Measurements from ENCODE around the gene SYK.
A peak's percentile ranks its signal among the peaks of the same experiment; 100 is the strongest.
"Not testable (repeated sequence)": the region's sequence is repeated elsewhere in the genome, so short reads cannot be mapped to it uniquely, and the experiment has no call there.

The SYK gene

DNA sequence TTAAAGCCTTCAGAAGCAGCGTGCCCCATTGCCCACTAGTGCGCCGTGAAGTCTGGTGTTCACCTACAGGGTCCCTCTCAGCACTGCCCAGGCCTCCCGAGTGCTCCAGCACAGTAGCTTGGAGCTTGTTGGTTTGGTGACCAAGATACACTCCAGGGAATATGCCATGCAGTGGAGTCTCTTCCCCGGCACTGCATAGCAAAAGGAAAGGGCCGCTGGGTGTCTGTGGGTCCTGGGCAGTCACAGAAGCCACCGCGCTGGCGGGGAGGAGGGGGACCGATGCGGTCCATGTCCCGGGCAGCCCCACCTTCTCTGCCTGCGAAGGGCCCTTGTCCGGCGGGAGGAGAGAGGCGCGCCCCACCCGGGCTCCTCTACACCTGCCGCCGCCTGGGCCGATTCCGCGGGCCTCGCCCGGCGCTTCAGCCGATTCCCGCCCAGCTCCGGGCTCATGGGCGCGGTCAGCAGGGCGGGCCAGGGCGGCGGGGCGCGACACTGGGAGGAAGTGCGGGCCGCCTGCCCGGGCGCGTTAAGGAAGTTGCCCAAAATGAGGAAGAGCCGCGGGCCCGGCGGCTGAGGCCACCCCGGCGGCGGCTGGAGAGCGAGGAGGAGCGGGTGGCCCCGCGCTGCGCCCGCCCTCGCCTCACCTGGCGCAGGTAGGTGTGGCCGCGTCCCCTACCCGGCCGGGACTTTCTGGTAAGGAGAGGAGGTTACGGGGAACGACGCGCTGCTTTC lies at the start of gene SYK:
TSS of gene SYK (plus strand) at position 579 of the 732 bp plus-strand sequence. CDS start 42,080 bp downstream, outside the sequence.
- DNase-seq: peak; percentile 36 to 59

DNA sequence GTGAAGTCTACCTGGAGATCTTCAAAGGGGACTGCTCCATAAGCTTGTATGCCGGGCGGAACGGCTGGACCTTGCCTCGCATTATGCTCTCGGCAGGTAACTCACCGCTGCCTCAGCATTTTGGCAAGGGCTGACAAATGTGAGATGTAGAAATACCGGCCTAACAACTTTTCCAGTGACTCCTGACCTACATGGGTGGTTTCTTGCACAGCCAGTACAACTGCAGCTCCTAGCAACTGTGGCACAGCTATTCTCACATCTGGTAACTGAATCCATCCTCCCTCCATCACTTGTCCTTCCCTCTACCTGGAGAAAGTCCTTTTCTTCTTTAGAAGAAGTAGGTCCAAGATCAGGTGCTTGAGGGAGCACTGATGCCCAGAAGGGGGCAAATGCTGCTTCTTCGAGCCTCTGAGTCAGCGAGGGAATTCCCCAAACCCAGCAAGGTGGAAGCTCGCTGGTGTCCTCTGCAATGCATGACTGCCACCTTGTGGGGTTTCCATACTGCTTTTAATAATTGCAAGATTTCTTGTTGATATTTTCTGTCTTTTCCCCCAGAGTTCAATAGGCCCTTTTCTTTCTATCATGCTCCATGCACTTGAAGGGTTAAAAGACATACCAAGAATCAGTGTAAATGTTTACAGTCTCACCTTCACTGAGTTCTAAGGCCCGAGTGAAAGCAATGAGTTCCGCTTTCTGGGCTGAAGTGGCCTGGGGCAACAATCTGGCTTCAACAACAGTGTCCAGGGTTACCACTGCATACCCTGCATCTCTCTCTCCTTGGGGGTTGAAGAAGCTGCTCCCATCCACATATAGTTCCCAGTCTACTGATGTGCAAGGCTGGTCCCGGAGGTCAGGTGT lies 45.9 kb upstream of the SYK start:
- peak in 1 of 2 donors; percentile 37 for DNase-seq

DNA sequence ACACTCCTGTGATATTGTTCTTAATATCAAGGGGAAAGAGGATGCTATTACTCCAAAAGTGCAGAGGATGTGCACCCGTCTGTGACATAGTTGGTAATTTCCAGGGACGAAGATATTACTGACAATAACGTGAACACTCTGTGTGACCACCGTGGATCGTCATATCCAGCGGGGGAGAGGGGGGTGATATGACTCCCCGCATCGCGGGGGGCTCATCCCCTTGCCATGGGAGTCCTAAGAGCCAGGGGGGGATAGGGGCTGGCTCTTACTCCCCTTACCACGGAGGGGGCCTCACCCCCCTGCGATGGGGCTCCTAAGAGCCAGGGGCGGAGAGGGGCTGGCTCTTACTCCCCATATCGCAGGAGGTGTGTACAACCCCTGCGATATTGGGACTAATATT lies 41.0 kb upstream of the SYK start:
- not testable (repeated sequence) for DNase-seq

GRCh38 chr9:90766731-90767130 lies 34.9 kb upstream of the SYK start:
- DNase-seq: no peak

- DNase-seq: no peak
These were observed 34.0 kb upstream of the SYK start for GRCh38 chr9:90767523-90768100.

DNA sequence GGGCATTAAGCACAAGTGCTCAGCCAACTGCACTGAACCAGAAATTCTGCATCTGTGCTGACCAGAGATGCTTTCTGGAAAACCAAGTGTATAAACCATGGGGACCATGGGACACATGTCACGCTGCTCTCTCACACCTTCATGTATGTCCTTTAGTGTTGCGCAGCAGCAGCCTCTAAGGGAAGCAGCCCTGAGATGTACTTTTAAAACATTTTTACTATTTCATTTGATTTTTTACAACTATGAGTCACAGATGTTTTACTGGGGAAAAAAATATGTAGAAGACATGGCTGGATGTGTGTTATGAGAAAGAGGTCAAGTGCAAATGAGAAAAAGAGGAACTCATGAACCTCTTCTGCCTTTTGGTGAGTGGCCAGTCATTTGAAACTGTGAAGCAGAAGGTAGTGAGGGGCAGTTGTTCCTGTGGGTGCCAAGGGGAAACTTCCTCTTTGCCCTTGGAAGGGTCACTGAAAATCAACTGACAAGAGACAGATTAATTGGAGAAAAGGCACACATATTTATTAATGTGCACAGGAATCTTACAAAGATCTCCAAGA lies 31.4 kb upstream of the SYK start:
- DNase-seq: peak in 1 of 2 donors; percentile 20

- DNase-seq: no peak
These were observed 30.7 kb upstream of the SYK start for GRCh38 chr9:90770927-90771326.

- no peak for DNase-seq
These were observed 29.2 kb upstream of the SYK start for GRCh38 chr9:90772386-90772785.

GRCh38 chr9:90773617-90774016 lies 28.0 kb upstream of the SYK start:
- no peak for DNase-seq

- DNase-seq: no peak
These were observed 27.5 kb upstream of the SYK start for GRCh38 chr9:90774071-90774470.

DNA sequence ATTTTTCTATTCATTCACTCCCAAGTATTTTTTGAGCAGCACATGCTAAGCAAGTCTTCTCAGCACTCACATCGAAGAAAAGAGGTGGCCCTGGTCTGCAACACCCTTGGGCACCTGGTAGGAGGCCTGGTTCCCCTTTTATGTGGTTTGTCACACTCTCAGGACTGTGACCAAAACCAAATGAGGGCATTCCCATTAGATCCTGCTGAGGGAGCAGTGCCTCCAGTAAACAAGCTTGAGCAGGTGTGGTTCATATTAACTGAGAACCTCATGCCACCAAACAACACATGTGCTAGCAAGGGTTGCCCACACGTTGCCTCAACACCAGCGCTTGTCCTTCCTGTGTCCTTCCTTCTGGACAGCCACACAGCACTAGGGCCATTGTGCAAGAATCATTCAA lies 26.9 kb upstream of the SYK start:
- no peak for DNase-seq

DNA sequence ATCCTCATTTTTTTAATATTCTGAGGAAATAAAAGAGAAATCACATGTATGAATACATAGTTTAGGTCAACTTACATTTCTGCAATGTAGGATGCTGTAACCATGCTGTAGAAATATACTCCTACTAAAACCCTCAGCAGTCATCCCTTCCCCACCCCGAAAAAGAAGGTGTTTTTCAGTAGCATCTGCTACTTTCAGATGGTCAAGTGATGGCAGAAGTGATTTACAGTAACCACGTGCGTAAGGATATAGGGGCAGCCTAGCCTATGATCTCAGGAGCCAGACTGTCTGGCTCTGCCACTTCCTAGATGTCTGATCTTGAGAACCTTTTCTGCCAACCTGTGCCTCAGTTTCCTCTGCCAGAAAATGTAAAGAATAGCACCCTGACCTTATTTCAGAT lies 26.0 kb upstream of the SYK start:
- no peak for DNase-seq

DNA sequence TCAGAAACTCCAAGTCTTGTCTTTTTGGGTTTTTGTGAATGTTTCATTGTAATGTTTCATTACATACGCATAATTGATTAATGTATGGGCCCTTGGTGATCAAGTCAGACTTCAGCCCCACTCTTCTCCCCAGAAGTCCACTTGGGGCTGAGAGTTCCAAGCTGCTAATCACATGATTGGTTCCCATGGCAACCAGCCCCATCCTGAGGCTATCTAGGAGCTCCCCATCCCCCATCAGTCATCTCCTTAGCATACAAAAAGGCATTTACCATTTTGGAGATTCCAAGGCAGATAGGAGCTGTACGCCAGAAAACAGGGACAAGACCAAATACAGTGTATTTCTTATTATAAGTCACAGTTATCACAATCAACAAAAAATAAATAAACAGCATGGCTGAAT lies 22.9 kb upstream of the SYK start:
- DNase-seq: no peak

DNA sequence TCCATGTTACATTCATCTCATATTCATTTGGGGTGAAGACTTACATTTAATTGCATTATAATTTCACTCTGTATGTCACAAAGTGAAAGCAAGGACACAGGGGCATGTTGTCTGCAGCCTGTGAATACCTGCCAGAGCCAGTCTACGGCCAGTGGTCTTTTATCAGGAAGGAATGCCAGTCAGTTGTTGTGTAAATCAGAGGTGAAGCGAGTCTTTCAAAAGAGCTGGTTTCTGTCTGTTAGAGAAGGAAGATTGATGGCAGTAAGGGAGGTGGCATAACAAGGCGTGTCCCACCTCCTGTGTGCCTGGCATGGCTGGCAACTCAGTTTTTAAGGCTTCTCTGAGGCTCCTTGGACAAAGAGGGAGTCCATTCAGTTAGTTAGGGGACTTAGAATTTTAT lies 18.1 kb upstream of the SYK start:
- DNase-seq: no peak

- DNase-seq: no peak
These were observed 17.7 kb upstream of the SYK start for GRCh38 chr9:90783964-90784363.

DNA sequence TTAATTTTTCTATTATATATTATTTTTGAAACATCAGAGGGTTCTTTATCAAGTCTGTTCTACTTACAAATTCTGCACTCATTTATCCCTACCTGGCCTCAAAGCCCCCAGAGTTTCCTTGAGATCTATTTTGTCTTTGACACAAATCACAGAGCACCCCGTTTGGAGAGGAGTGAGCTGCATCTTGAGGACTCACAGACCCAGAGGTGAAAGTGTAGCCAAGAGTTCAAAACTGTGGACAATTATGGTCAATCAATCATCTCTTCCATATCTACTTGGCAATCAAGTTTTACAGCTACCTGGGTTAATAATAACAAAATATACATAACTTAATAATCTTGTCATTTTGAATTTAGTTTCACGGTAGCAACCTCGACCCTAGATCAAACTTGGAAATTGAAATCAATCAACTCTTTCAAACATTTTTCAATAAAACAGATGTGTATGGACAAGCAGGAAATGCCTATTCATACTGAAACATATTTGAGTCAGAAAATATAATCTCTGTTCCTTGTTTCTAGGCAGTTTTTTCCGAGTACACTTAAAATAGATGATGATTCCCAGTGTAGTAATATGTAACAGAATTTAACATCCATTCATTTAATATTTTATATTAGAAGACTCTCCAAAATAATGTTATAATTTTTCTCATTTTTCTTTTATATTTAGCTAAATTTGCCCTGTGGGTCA lies 13.7 kb upstream of the SYK start:
- no peak for DNase-seq

- not testable (repeated sequence) for DNase-seq
These were observed 13.1 kb upstream of the SYK start for GRCh38 chr9:90788527-90788926.

- DNase-seq: no peak
These were observed 12.2 kb upstream of the SYK start for GRCh38 chr9:90789408-90789807.

GRCh38 chr9:90789862-90790261 lies 11.8 kb upstream of the SYK start:
- no peak for DNase-seq

GRCh38 chr9:90793024-90793423 lies 8.6 kb upstream of the SYK start:
- not testable (repeated sequence) for DNase-seq

- DNase-seq: no peak
These were observed 7.9 kb upstream of the SYK start for GRCh38 chr9:90793729-90794128.

DNA sequence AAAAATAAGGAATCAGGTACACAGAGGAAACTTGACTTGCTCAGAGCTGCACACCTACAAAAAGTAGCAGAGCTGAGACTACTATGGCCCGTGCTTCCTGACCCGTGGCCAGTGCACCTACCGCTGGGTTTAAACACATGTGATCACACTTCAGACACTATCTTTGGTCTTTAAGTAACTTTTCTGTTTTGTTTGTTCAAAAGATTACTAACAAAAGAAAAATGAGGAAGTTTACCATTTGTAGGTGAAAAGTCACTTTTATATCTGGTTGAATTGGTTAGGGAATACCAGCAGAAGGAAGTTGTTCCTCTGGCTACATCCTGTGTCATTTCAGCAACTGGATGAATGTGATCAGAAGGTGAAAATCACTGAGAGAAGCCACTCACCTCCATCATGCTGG lies 6.5 kb upstream of the SYK start:
- DNase-seq: no peak

- DNase-seq: peak in 1 of 2 donors; percentile 58
These were observed 5.7 kb upstream of the SYK start for GRCh38 chr9:90795871-90796317.

Measured in bone marrow (tissue), 2 donors.